Measurements from ENCODE around the gene WSB2.

WSB2 gene

DNA sequence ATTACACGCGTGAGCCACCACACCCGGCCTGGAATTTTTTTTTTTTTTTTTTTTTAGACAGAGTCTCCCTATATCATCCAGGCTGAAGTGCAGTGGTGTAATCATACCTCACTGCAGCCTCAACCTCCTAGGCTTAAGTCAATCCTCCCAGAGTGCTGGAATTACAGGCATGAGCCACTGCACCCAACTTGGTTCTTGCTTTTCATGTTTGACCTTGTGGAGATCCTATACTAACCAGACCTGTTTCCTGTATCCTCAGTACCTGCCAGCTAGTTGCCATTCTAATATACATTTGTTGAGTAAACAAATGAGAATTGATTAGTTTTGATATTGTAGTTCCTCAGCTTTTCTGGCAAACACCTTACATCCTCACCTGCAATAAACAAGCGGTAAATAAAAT is 46.0 kb upstream of the WSB2 start:
- no peaks in the 10 kb centered on the region for H3K9me2 ChIP-seq (replicated peaks; ENCODE audit: control insufficient read depth, low read length)
- H3K79me2 ChIP-seq (ENCODE audit: control insufficient read depth, low read length), result no peaks in the 10 kb centered on the region
- peaks cover 15% of the 10 kb centered on the region for H3K4me1 ChIP-seq (ENCODE audit: control insufficient read depth, low read length)
- H3F3A ChIP-seq (ENCODE audit: control insufficient read depth, insufficient read depth), result no peaks in the 10 kb centered on the region
- no peak overlapping the region for H3K27ac ChIP-seq (ENCODE audit: low read depth, low read length)
- peaks cover 30% of the 10 kb centered on the region for H3K27me3 ChIP-seq (ENCODE audit: control insufficient read depth, low read length)
- H3K36me3 ChIP-seq (ENCODE audit: control insufficient read depth, low read length), result no peaks in the 10 kb centered on the region
- H3K9me3 ChIP-seq (ENCODE audit: control insufficient read depth, insufficient read depth, low read length), result no peaks in the 10 kb centered on the region
- H4K20me1 ChIP-seq (ENCODE audit: control insufficient read depth, insufficient read depth, low read depth, low read length), result no peaks in the 10 kb centered on the region
- H3K4me3 ChIP-seq (ENCODE audit: low read length), result no peak overlapping the region
- no peak overlapping the region for H3K4me2 ChIP-seq (ENCODE audit: low read length)
- TF ChIP-seq EZH2phosphoT487 (IDR thresholded peaks at IDR 0.05; ENCODE audit: borderline replicate concordance, low read length), result no peak
- TF ChIP-seq, protein P1, sequence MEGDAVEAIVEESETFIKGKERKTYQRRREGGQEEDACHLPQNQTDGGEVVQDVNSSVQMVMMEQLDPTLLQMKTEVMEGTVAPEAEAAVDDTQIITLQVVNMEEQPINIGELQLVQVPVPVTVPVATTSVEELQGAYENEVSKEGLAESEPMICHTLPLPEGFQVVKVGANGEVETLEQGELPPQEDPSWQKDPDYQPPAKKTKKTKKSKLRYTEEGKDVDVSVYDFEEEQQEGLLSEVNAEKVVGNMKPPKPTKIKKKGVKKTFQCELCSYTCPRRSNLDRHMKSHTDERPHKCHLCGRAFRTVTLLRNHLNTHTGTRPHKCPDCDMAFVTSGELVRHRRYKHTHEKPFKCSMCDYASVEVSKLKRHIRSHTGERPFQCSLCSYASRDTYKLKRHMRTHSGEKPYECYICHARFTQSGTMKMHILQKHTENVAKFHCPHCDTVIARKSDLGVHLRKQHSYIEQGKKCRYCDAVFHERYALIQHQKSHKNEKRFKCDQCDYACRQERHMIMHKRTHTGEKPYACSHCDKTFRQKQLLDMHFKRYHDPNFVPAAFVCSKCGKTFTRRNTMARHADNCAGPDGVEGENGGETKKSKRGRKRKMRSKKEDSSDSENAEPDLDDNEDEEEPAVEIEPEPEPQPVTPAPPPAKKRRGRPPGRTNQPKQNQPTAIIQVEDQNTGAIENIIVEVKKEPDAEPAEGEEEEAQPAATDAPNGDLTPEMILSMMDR (IDR thresholded peaks at IDR 0.05; ENCODE audit: low read depth, low read length, poor library complexity, severe bottlenecking), result no peak

DNA sequence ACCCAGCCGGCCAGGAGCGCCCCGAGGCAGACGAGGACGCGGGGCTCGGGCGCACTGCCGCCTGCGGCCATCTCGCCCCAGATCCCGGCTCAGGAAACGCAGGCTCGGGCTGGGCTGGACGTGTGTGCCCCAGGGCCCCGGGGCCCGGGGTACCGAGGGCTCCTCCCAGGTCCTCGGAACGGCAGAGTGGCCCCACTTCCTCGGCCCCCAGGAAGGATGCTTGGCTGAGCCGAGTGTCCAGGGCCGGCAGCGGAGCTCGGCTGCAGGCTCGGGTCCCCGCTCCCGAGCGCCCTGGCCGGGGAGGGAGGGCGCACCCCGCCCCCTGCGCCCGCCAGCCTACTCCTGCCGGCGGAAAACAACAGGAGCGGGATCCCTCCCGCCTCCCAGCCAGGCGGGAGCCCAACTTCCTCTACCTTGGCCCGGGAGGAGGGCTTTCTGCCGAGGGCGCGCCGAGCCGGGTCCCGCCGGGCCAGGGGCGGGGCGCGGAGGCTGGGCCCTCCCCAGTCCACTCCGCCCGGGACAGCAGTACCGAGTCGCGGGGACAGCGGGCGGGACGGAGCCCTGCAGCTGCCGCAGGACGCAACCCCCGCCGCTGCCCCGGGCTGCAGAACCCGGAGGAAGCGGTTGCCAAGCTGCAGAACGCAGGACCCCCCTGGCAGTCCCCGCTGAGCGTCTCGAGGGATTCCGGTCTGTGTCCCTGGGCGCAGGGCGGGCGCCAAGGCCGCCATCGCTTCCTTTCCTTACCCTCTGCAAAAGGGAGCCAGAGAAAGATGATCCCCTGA is 42.8 kb upstream of the WSB2 start, which contains the start of gene VSIG10:
Gene VSIG10, minus strand, starts transcription at position 411 of the 782 bp plus-strand sequence. Its CDS starts 340 bp downstream, at position 71.
- Histone ChIP-seq H3K4me1 (ENCODE audit: control insufficient read depth, low read length) (peaks cover 15% of the 10 kb centered on the region), H3F3A (ENCODE audit: control insufficient read depth, insufficient read depth) (no peaks in the 10 kb centered on the region), H3K36me3 (ENCODE audit: control insufficient read depth, low read length) (no peaks in the 10 kb centered on the region), H3K27ac (ENCODE audit: low read depth, low read length) (no peak within 1 kb of the TSS), H3K4me2 (ENCODE audit: low read length) (peak within 1 kb of the TSS; percentile 76), H3K9me3 (ENCODE audit: control insufficient read depth, insufficient read depth, low read length) (no peaks in the 10 kb centered on the region), H3K27me3 (ENCODE audit: control insufficient read depth, low read length) (peaks cover 51% of the 10 kb centered on the region), H3K4me3 (ENCODE audit: low read length) (peak within 1 kb of the TSS; percentile 64), H3K9me2 (replicated peaks; ENCODE audit: control insufficient read depth, low read length) (no peaks in the 10 kb centered on the region), H4K20me1 (ENCODE audit: control insufficient read depth, insufficient read depth, low read depth, low read length) (no peaks in the 10 kb centered on the region), H3K79me2 (ENCODE audit: control insufficient read depth, low read length) (no peaks in the 10 kb centered on the region)
- TF ChIP-seq EZH2phosphoT487 (IDR thresholded peaks at IDR 0.05; ENCODE audit: borderline replicate concordance, low read length), result peak; percentile 88
- TF ChIP-seq, protein P1 (IDR thresholded peaks at IDR 0.05; ENCODE audit: low read depth, low read length, poor library complexity, severe bottlenecking), result no peak

DNA sequence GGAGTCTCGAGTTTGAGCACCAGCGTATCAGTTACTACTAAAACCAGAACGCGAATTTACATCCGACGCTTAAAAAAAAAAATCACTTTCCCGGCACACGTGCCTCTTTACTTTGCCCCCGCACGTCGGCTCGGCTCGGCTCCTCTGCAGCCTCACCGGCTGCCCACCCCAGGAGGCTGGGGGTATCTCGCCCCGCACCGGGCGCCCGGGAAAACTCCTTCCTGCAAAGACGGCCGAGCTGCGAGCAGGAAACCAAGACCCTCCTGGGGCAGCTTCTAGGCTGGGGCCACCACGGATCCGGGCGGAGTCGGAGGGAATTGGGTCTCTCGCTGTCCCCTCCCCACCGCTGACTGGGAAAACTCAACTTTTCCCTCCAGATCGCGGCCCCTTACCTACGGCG is 42.2 kb upstream of the WSB2 start:
- H4K20me1 ChIP-seq (ENCODE audit: control insufficient read depth, insufficient read depth, low read depth, low read length), result no peaks in the 10 kb centered on the region
- H3K9me2 ChIP-seq (replicated peaks; ENCODE audit: control insufficient read depth, low read length), result no peaks in the 10 kb centered on the region
- no peaks in the 10 kb centered on the region for H3K9me3 ChIP-seq (ENCODE audit: control insufficient read depth, insufficient read depth, low read length)
- H3K36me3 ChIP-seq (ENCODE audit: control insufficient read depth, low read length), result no peaks in the 10 kb centered on the region
- TF ChIP-seq, protein P1 (IDR thresholded peaks at IDR 0.05; ENCODE audit: low read depth, low read length, poor library complexity, severe bottlenecking), result no peak
- no peak; the same call in 1 of the 2 replicates for TF ChIP-seq EZH2phosphoT487 (IDR thresholded peaks at IDR 0.05; ENCODE audit: borderline replicate concordance, low read length)
- H3K27me3 ChIP-seq (ENCODE audit: control insufficient read depth, low read length), result peaks cover 51% of the 10 kb centered on the region
- no peaks in the 10 kb centered on the region for H3K79me2 ChIP-seq (ENCODE audit: control insufficient read depth, low read length)
- H3K4me1 ChIP-seq (ENCODE audit: control insufficient read depth, low read length), result peaks cover 15% of the 10 kb centered on the region
- no peaks in the 10 kb centered on the region for H3F3A ChIP-seq (ENCODE audit: control insufficient read depth, insufficient read depth)
- H3K4me2 ChIP-seq (ENCODE audit: low read length), result peak overlapping the region; percentile 76
- peak overlapping the region; percentile 64 for H3K4me3 ChIP-seq (ENCODE audit: low read length)
- H3K27ac ChIP-seq (ENCODE audit: low read depth, low read length), result no peak overlapping the region

Measured in DOHH2 (cell line).